SK-N-SH (cell line): Measurements from ENCODE around the gene BOK. TPM values are rescaled to one million over a fixed set of nuclear protein-coding genes. Genes with fewer than 3 reads are reported as not detected.
A peak's percentile ranks its signal among the peaks of the same experiment; 100 is the strongest.

ENCODE experiments used
- CTCF ChIA-PET: fragments of 300-600, 350-600 bp; formaldehyde crosslinking; extraction: SDS; loops from one replicate; lab custom pipeline; 2021; lab: Yijun Ruan, JAX
- POLR2A ChIA-PET: fragments of 350-600 bp; sonication (Branson Sonifier 250); formaldehyde crosslinking; extraction: SDS; loops from one replicate; lab custom pipeline; 2020; ENCODE audit warnings: antibody characterized with exemption, inconsistent platforms; lab: Yijun Ruan, JAX
- DNase-seq: peaks from one replicate; pipeline ENCODE4 v3.0.0; 2012
- H2AFZ ChIP-seq: fragments of 200-600 bp; sonication (generic); 2 replicates; pipeline ENCODE4 v1.8.1; 2016; ENCODE audit warnings: antibody characterized with exemption, mild to moderate bottlenecking, low read depth
- H3F3A ChIP-seq: fragments of 200-600 bp; sonication (generic); replicated peaks from 2 replicates; pipeline ENCODE3; 2016; ENCODE audit warnings: antibody characterized with exemption, mild to moderate bottlenecking; ENCODE audit not compliant: insufficient read depth
- H3K27ac ChIP-seq, 2 experiments: fragments of 200-500 bp in 1 of 2; fragments of 200-600 bp in 1 of 2; sonication (Bioruptor generic) in 1 of 2; sonication (generic), shearing (Covaris generic) in 1 of 2; 2 replicates each; pipeline versions ENCODE4 v1.5.1 to v1.6.1; 2014 to 2016; ENCODE audit warnings: low read depth in 2 of 2, inconsistent platforms in 1 of 2, low read length in 1 of 2, mild to moderate bottlenecking in 1 of 2, mixed read lengths in 1 of 2
- H3K27me3 ChIP-seq: fragments of 200-600 bp; sonication (generic), shearing (Covaris generic); 2 replicates; pipeline ENCODE4 v1.6.1; 2016; ENCODE audit warnings: mixed run types; ENCODE audit not compliant: insufficient read depth
- H3K36me3 ChIP-seq, 2 experiments: fragments of 200-500 bp in 1 of 2; fragments of 200-600 bp in 1 of 2; sonication (Bioruptor generic) in 1 of 2; sonication (generic) in 1 of 2; replicated peaks in 1 of 2; 2 replicates each; pipeline versions ENCODE3 to v1.5.1; 2014 to 2016; ENCODE audit warnings: low read length in 1 of 2, mild to moderate bottlenecking in 1 of 2; ENCODE audit not compliant: insufficient read depth in 2 of 2, control insufficient read depth in 1 of 2
- H3K4me1 ChIP-seq, 2 experiments: fragments of 200-500 bp in 1 of 2; fragments of 200-600 bp in 1 of 2; sonication (Bioruptor generic) in 1 of 2; sonication (generic), shearing (Covaris generic) in 1 of 2; 2 replicates each; pipeline versions ENCODE4 v1.5.1 to v1.6.1; 2014 to 2016; ENCODE audit warnings: low read depth in 1 of 2, low read length in 1 of 2, mixed run types in 1 of 2; ENCODE audit not compliant: insufficient read depth in 2 of 2, control insufficient read depth in 1 of 2
- H3K4me2 ChIP-seq: fragments of 200-600 bp; sonication (generic), shearing (Covaris generic); 2 replicates; pipeline ENCODE4 v1.6.1; 2017; ENCODE audit warnings: mixed run types
- H3K4me3 ChIP-seq, 2 experiments: fragments of 200-500 bp in 1 of 2; fragments of 200-600 bp in 1 of 2; sonication (Bioruptor generic) in 1 of 2; sonication (generic), shearing (Covaris generic) in 1 of 2; 2 replicates each; pipeline versions ENCODE4 v1.5.1 to v1.8.1; 2014 to 2016; ENCODE audit warnings: low read depth in 2 of 2, inconsistent platforms in 1 of 2, low read length in 1 of 2, mild to moderate bottlenecking in 1 of 2, mixed read lengths in 1 of 2, moderate library complexity in 1 of 2
- H3K79me2 ChIP-seq: fragments of 200-600 bp; sonication (generic); 2 replicates; pipeline ENCODE4 v1.8.1; 2017; ENCODE audit warnings: mild to moderate bottlenecking; ENCODE audit not compliant: insufficient read depth
- H3K9ac ChIP-seq: fragments of 200-600 bp; sonication (generic); 2 replicates; pipeline ENCODE4 v1.6.1; 2017; ENCODE audit warnings: mixed run types
- H3K9me2 ChIP-seq: fragments of 200-600 bp; sonication (generic); 2 replicates; pipeline ENCODE4 v1.6.1; 2017; ENCODE audit warnings: mixed run types
- H3K9me3 ChIP-seq: fragments of 200-600 bp; sonication (generic); 2 replicates; pipeline ENCODE4 v1.6.1; 2017; ENCODE audit warnings: mixed run types, mild to moderate bottlenecking, moderate library complexity
- H4K20me1 ChIP-seq: fragments of 200-600 bp; sonication (generic); 2 replicates; pipeline ENCODE4 v1.6.1; 2017; ENCODE audit warnings: mild to moderate bottlenecking, mixed run types; ENCODE audit not compliant: insufficient read depth
- ELF1 ChIP-seq: IDR thresholded peaks from 2 replicates; pipeline ENCODE4 v1.4.0; 2012
- EP300 ChIP-seq, 2 experiments: IDR thresholded peaks; 2 replicates each; pipeline versions ENCODE4 v1.4.0 to v1.6.1; 2012; ENCODE audit warnings: borderline replicate concordance in 1 of 2, low read depth in 1 of 2, low read length in 1 of 2
- EZH2phosphoT487 ChIP-seq: fragments of 200-600 bp; sonication (generic); IDR thresholded peaks from 2 replicates; pipeline ENCODE4 v1.6.1; 2017; ENCODE audit warnings: low read depth, mixed run types, mild to moderate bottlenecking, antibody characterized with exemption, moderate library complexity, borderline replicate concordance
- FOXJ3 ChIP-seq: sonication (generic); formaldehyde crosslinking; IDR thresholded peaks from 2 replicates; pipeline ENCODE4 v1.5.1; 2020; ENCODE audit warnings: mild to moderate bottlenecking, missing genetic modification reagents
- FOXM1 ChIP-seq: IDR thresholded peaks from 2 replicates; pipeline ENCODE4 v1.4.0; 2012; ENCODE audit warnings: low read depth, mild to moderate bottlenecking
- GABPA ChIP-seq: IDR thresholded peaks from 2 replicates; pipeline ENCODE4 v1.4.0; 2012; ENCODE audit warnings: low read depth, mild to moderate bottlenecking
- GATA2 ChIP-seq: sonication (generic); formaldehyde crosslinking; IDR thresholded peaks from 2 replicates; pipeline ENCODE4 v1.5.0; 2020; ENCODE audit warnings: mild to moderate bottlenecking, missing genetic modification reagents
- JUND ChIP-seq: IDR thresholded peaks from 2 replicates; pipeline ENCODE4 v1.4.0; 2012
- MEF2A ChIP-seq: IDR thresholded peaks from 2 replicates; pipeline ENCODE4 v1.4.0; 2012; ENCODE audit warnings: low read depth, borderline replicate concordance
- MXI1 ChIP-seq: IDR thresholded peaks from 2 replicates; pipeline ENCODE4 v1.6.1; 2012; ENCODE audit warnings: mild to moderate bottlenecking, low read depth, low read length, improper control_type of control experiment
- NRF1 ChIP-seq: IDR thresholded peaks from 2 replicates; pipeline ENCODE4 v1.6.1; 2012; ENCODE audit warnings: low read depth, mild to moderate bottlenecking, low read length
- RAD21 ChIP-seq: IDR thresholded peaks from 2 replicates; pipeline ENCODE4 v1.6.1; 2012; ENCODE audit warnings: mild to moderate bottlenecking, low read length
- RCOR1 ChIP-seq: fragments of 150-350 bp; IDR thresholded peaks from 2 replicates; pipeline ENCODE4 v1.6.1; 2017; ENCODE audit warnings: antibody characterized with exemption, low read length
- RFX5 ChIP-seq: IDR thresholded peaks from 2 replicates; pipeline ENCODE4 v1.6.1; 2012; ENCODE audit warnings: mild to moderate bottlenecking, improper control_type of control experiment, low read length
- RXRA ChIP-seq: IDR thresholded peaks from 2 replicates; pipeline ENCODE4 v1.4.0; 2012; ENCODE audit warnings: low read depth, mild to moderate bottlenecking, borderline replicate concordance
- SMC3 ChIP-seq: IDR thresholded peaks from 2 replicates; pipeline ENCODE4 v1.6.1; 2012; ENCODE audit warnings: low read depth, low read length, improper control_type of control experiment
- USF2 ChIP-seq: fragments of 150-350 bp; IDR thresholded peaks from 2 replicates; pipeline ENCODE4 v1.6.1; 2017; ENCODE audit warnings: antibody characterized with exemption, low read length, low read depth, borderline replicate concordance
- YY1 ChIP-seq: IDR thresholded peaks from 2 replicates; pipeline ENCODE4 v1.4.0; 2012; ENCODE audit warnings: low read depth, mild to moderate bottlenecking
- ZBTB33 ChIP-seq: IDR thresholded peaks from 2 replicates; pipeline ENCODE4 v1.4.0; 2012; ENCODE audit warnings: low read depth, borderline replicate concordance
- WGBS: methylation state at CpG from one replicate; pipeline ENCODE4 v1.1.6; 2017; ENCODE audit warnings: low lambda C conversion rate; 5-methylcytosine and 5-hydroxymethylcytosine counted together
- polyA plus RNA-seq, 3 experiments: library from polyadenylated mRNA; depleted of rRNA; stranded (reverse); fragments of >200 nt; gene quantifications; 2 replicates each; pipeline ENCODE4 v1.2.3, GENCODE V29; 2012
- TF ChIP-seq, protein P1 (sequence below): fragments of 200-600 bp; sonication (generic); IDR thresholded peaks from 2 replicates; pipeline ENCODE4 v1.6.1; 2017; ENCODE audit warnings: antibody characterized with exemption, mild to moderate bottlenecking, moderate library complexity
- TF ChIP-seq, protein P2 (sequence below): IDR thresholded peaks from 2 replicates; pipeline ENCODE4 v1.6.1; 2012; ENCODE audit warnings: mild to moderate bottlenecking, low read depth, low read length, moderate library complexity
- TF ChIP-seq, protein P3 (sequence below): IDR thresholded peaks from 2 replicates; pipeline ENCODE4 v1.4.0; 2012; ENCODE audit warnings: low read depth, borderline replicate concordance
- TF ChIP-seq, protein P4 (sequence below): fragments of 150-350 bp; IDR thresholded peaks from 2 replicates; pipeline ENCODE4 v1.6.1; 2016; ENCODE audit warnings: mild to moderate bottlenecking, low read depth, low read length

BOK gene
- polyA plus RNA-seq, 1 of the 3 experiments (the other 2 are of a cell fraction) = 1.7 TPM

DNA sequence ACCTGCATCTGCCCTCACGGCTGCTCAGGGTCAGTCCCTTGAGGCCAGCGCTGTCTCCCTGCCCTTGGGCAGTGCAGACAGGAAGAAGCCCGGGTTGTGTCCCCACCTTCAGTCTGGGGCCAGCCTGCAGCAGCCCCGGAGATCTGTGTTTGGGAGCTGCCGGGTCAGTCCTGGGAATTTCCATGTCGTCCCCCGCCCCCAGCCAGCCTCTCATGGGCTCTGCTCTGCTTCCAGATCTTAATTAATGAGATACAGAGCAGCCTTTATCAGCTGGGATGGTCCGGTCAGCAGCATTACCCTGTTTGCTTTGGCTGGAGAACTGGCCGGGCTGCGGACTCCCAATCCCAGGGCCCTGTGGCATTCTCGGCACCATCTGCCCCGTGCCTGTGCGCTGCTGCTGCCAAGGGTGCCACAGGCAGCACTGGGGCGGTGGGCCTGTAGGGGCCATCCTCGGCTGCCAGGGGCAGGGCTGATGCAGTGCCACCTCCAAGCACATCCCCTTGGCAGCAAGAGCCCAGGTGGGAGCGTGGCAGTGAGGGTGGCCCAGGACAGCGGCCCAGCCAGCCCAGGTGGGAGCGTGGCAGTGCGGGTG lies 2.4 kb downstream of the BOK start:
- Histone ChIP-seq H3K36me3 (no peaks in the 10 kb centered on the region), H3K4me2 (no peak overlapping the region), H3K4me3 (no peak overlapping the region), H3F3A (no peaks in the 10 kb centered on the region), H3K9me3 (peaks cover 12% of the 10 kb centered on the region; the same call in 1 of the 2 replicates), H3K9me2 (no peaks in the 10 kb centered on the region), H3K27me3 (peaks cover 8% of the 10 kb centered on the region; the same call in 1 of the 2 replicates), H3K9ac (no peak overlapping the region), H3K27ac (peak overlapping the region in 1 of 2 experiments; percentile 74; a peak in 2 of 4 replicates), H3K79me2 (no peaks in the 10 kb centered on the region), H3K4me1 (peaks cover 0 to 29% of the 10 kb centered on the region in 2 experiments; a peak in 1 of 4 replicates), H2AFZ (no peak overlapping the region), H4K20me1 (no peaks in the 10 kb centered on the region)
- DNase-seq = peak; percentile 96
- WGBS = 24% methylated on average over 10 of the region's 19 CpGs
- CTCF ChIA-PET = interaction anchor here (1.2 to 1.3 kb wide), 3 partner anchors 16 to 65 kb away, joined by 3 to 4 read pairs (median 3); no protein-coding TSS in a partner anchor
- POLR2A ChIA-PET = interaction anchor here (0.7 kb wide), 1 partner anchor 34 kb away, joined by 3 read pairs; no protein-coding TSS in a partner anchor
- no peak for TF ChIP-seq RXRA
- TF ChIP-seq ZBTB33 = no peak
- TF ChIP-seq EP300 (IDR thresholded peaks at IDR 0.05; ENCODE audit: borderline replicate concordance in 1 of 2, low read depth in 1 of 2, low read length in 1 of 2) = peak in 1 of 2 experiments; percentile 84; a peak in 2 of 4 replicates
- TF ChIP-seq RAD21 = peak; percentile 7; the same call in 1 of the 2 replicates
- TF ChIP-seq USF2 = no peak
- peak; percentile 61; the same call in 1 of the 2 replicates for TF ChIP-seq MXI1
- TF ChIP-seq RCOR1 = peak; percentile 97
- no peak for TF ChIP-seq JUND
- TF ChIP-seq, protein P1, sequence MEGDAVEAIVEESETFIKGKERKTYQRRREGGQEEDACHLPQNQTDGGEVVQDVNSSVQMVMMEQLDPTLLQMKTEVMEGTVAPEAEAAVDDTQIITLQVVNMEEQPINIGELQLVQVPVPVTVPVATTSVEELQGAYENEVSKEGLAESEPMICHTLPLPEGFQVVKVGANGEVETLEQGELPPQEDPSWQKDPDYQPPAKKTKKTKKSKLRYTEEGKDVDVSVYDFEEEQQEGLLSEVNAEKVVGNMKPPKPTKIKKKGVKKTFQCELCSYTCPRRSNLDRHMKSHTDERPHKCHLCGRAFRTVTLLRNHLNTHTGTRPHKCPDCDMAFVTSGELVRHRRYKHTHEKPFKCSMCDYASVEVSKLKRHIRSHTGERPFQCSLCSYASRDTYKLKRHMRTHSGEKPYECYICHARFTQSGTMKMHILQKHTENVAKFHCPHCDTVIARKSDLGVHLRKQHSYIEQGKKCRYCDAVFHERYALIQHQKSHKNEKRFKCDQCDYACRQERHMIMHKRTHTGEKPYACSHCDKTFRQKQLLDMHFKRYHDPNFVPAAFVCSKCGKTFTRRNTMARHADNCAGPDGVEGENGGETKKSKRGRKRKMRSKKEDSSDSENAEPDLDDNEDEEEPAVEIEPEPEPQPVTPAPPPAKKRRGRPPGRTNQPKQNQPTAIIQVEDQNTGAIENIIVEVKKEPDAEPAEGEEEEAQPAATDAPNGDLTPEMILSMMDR = no peak
- no peak for TF ChIP-seq ELF1
- no peak for TF ChIP-seq GABPA
- peak; percentile 16; the same call in 1 of the 2 replicates for TF ChIP-seq SMC3
- TF ChIP-seq NRF1 = no peak
- TF ChIP-seq, protein P2, sequence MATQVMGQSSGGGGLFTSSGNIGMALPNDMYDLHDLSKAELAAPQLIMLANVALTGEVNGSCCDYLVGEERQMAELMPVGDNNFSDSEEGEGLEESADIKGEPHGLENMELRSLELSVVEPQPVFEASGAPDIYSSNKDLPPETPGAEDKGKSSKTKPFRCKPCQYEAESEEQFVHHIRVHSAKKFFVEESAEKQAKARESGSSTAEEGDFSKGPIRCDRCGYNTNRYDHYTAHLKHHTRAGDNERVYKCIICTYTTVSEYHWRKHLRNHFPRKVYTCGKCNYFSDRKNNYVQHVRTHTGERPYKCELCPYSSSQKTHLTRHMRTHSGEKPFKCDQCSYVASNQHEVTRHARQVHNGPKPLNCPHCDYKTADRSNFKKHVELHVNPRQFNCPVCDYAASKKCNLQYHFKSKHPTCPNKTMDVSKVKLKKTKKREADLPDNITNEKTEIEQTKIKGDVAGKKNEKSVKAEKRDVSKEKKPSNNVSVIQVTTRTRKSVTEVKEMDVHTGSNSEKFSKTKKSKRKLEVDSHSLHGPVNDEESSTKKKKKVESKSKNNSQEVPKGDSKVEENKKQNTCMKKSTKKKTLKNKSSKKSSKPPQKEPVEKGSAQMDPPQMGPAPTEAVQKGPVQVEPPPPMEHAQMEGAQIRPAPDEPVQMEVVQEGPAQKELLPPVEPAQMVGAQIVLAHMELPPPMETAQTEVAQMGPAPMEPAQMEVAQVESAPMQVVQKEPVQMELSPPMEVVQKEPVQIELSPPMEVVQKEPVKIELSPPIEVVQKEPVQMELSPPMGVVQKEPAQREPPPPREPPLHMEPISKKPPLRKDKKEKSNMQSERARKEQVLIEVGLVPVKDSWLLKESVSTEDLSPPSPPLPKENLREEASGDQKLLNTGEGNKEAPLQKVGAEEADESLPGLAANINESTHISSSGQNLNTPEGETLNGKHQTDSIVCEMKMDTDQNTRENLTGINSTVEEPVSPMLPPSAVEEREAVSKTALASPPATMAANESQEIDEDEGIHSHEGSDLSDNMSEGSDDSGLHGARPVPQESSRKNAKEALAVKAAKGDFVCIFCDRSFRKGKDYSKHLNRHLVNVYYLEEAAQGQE = no peak
- no peak for TF ChIP-seq FOXM1
- TF ChIP-seq, protein P3, sequence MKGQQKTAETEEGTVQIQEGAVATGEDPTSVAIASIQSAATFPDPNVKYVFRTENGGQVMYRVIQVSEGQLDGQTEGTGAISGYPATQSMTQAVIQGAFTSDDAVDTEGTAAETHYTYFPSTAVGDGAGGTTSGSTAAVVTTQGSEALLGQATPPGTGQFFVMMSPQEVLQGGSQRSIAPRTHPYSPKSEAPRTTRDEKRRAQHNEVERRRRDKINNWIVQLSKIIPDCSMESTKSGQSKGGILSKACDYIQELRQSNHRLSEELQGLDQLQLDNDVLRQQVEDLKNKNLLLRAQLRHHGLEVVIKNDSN = no peak
- TF ChIP-seq YY1 = no peak
- TF ChIP-seq GATA2 (CRISPR knock-in tag) = peak; percentile 92
- TF ChIP-seq RFX5 = no peak
- peak; percentile 79 for TF ChIP-seq FOXJ3 (CRISPR knock-in tag)
- TF ChIP-seq, protein P4, sequence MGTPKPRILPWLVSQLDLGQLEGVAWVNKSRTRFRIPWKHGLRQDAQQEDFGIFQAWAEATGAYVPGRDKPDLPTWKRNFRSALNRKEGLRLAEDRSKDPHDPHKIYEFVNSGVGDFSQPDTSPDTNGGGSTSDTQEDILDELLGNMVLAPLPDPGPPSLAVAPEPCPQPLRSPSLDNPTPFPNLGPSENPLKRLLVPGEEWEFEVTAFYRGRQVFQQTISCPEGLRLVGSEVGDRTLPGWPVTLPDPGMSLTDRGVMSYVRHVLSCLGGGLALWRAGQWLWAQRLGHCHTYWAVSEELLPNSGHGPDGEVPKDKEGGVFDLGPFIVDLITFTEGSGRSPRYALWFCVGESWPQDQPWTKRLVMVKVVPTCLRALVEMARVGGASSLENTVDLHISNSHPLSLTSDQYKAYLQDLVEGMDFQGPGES = no peak
- no peak for TF ChIP-seq EZH2phosphoT487
- no peak for TF ChIP-seq MEF2A
